ENCODE results near the gene RSPO1.

- TF ChIP-seq POLR2A (IDR thresholded peaks at IDR 0.05) (no peak), CTCF (IDR thresholded peaks at IDR 0.05) (no peak)
These were observed 64.0 kb downstream of the RSPO1 start for GRCh38 chr1:37570528-37571334.
